Cardiac muscle cell (in vitro differentiated cells and primary cell): ENCODE measurements around the gene RSPO4. TPM values are rescaled to one million over a fixed set of nuclear protein-coding genes. Genes with fewer than 3 reads are reported as not detected.
"Not testable (repeated sequence)": the region's sequence is repeated elsewhere in the genome, so short reads cannot be mapped to it uniquely, and the experiment has no call there.

Source experiments
- DNase-seq, 2 donors: peaks; one replicate each; pipeline versions ENCODE4 v3.0.0 to v3.0.0-alpha.2; 2010 to 2017; ENCODE audit warnings: low read depth in 1 of 2, low spot score in 1 of 2
- H3K27ac ChIP-seq: fragments of 200-600 bp; sonication (generic); 2 replicates; pipeline ENCODE4 v1.5.1; 2016
- H3K27me3 ChIP-seq: fragments of 200-600 bp; sonication (generic); 2 replicates; pipeline ENCODE4 v1.6.0; 2016; ENCODE audit warnings: control low read depth
- H3K36me3 ChIP-seq: fragments of 200-600 bp; sonication (generic); 2 replicates; pipeline ENCODE4 v1.5.1; 2016; ENCODE audit warnings: control low read depth
- H3K4me1 ChIP-seq: fragments of 200-600 bp; sonication (generic); 2 replicates; pipeline ENCODE4 v1.8.1; 2017; ENCODE audit warnings: low read depth, mild to moderate bottlenecking, mixed run types
- H3K4me3 ChIP-seq: fragments of 200-600 bp; sonication (generic); 2 replicates; pipeline ENCODE4 v1.5.1; 2016; ENCODE audit warnings: mild to moderate bottlenecking
- H3K9me3 ChIP-seq: fragments of 200-600 bp; sonication (generic); 2 replicates; pipeline ENCODE4 v1.5.1; 2017; ENCODE audit warnings: low read depth, mild to moderate bottlenecking, control low read depth
- CTCF ChIP-seq: IDR thresholded peaks from 2 replicates; pipeline ENCODE4 v1.5.1; 2012; ENCODE audit warnings: low read depth, mild to moderate bottlenecking, low read length
- polyA plus RNA-seq: library from polyadenylated mRNA; unstranded; fragments of >200 nt; fragmentation: Nextera tagmentation; extraction: Ambion mirVana; gene quantifications from 2 replicates; pipeline ENCODE4 v1.2.1, GENCODE V29; 2016
- total RNA-seq: library from RNA; depleted of rRNA; stranded (reverse); fragments of >200 nt; gene quantifications from 2 replicates; pipeline ENCODE4 v1.2.3, GENCODE V29; 2016

Gene RSPO4
- total and polyA plus RNA-seq, 2 experiments from 2014 or later, result 8.1 to 8.4 TPM

DNA sequence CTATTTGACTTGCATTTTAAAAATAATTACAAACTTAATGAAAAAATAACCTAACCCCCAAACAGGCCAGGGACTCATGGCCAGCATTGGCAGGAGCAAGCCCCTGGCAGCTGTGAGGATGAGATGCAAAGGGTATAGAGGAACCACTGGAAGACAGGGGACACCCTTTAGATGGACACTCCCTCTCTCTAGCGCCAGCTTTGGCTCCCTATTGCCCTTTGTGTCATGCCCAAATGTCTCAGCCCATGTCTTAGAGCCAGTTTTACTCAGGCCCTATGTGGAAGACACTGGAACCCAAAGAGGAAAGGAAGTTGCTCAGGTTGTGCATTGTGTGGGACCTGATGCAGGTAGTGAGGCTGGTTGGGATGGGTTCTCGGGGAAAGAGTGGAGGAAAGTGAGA lies 34.9 kb upstream of the RSPO4 start:
- no peak overlapping the region for H3K4me3 ChIP-seq
- H3K36me3 ChIP-seq, result no peaks in the 10 kb centered on the region
- no peaks in the 10 kb centered on the region for H3K27me3 ChIP-seq
- TF ChIP-seq CTCF, result no peak
- no peak overlapping the region for H3K27ac ChIP-seq
- no peak for DNase-seq
- H3K4me1 ChIP-seq, result no peaks in the 10 kb centered on the region
- H3K9me3 ChIP-seq, result no peaks in the 10 kb centered on the region

DNA sequence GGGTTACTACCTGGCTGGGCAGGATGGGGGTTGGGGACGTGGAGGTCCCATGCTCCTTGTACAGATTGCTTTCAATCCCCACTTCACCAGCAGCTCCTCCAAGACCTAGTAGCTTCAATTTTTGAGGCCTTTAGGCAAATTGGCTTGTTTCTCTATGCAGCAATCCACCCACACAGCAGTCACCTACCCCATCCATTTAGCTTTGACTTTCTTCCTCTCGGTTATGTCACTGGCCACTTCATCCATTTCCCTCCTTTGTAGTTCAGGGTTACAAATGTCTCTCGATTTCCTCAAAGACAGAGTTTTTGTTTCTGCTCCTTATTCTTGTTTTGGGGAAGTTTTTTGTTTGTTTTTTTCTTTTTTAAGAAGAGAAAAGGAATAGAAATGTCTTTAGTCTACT lies 33.4 kb upstream of the RSPO4 start:
- H3K4me1 ChIP-seq, result no peaks in the 10 kb centered on the region
- no peak for TF ChIP-seq CTCF
- H3K4me3 ChIP-seq, result no peak overlapping the region
- H3K27ac ChIP-seq, result no peak overlapping the region
- H3K36me3 ChIP-seq, result no peaks in the 10 kb centered on the region
- DNase-seq, result no peak
- H3K9me3 ChIP-seq, result no peaks in the 10 kb centered on the region
- H3K27me3 ChIP-seq, result no peaks in the 10 kb centered on the region

DNA sequence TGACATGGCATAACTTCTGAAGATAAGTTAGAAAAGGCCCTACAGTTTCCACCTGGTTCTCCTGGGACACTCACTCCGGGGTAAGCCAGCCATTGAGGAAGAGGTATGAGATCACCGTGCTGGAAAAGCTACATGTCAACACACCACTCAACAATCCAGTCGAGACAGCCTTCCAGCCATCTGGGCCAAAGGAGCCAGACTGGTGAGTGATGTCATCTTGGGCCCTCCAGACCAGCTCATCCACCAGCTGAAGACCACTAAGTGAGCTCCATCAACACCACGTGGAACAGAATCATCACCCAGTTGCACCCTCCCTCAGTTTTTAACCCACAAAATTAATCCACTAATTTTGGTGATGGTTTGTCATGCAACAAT lies 32.3 kb upstream of the RSPO4 start:
- H3K27me3 ChIP-seq, result no peaks in the 10 kb centered on the region
- no peaks in the 10 kb centered on the region for H3K9me3 ChIP-seq
- no peak for TF ChIP-seq CTCF
- H3K4me3 ChIP-seq, result no peak overlapping the region
- no peaks in the 10 kb centered on the region for H3K36me3 ChIP-seq
- H3K4me1 ChIP-seq, result no peaks in the 10 kb centered on the region
- no peak for DNase-seq
- no peak overlapping the region for H3K27ac ChIP-seq

DNA sequence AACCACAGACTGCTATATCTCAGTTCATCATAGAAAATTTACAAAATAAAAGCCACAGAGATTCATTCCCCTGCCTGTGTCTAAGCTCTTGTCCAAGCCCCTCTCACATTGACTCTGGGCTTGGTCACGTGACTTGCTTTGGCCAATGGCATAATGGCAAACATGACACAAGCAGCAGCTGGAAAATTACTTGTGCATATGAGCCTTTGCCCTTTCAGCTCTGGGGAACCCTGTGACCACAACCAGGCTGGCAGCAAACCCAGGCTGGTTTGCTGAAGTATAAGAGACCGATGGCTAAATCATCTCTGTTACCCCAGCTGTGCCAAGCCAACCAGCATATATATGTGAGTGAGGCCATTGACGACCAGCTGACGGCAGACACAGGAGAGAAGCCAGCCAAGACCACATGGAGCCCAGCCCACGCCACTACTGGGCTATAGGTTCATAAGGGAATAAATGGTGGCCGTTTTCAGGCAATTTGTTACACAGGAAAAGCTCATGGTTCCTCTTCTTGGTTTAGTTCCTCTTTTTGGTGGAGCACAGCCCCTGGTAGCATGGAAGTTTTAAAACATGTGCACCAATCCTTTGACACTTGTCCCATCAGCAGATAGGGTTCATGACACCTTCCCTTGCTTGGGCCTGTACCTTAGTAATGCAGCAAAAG lies 31.8 kb upstream of the RSPO4 start:
- Histone ChIP-seq H3K4me3 (no peak overlapping the region), H3K9me3 (no peaks in the 10 kb centered on the region), H3K27ac (no peak overlapping the region), H3K27me3 (no peaks in the 10 kb centered on the region), H3K4me1 (no peaks in the 10 kb centered on the region), H3K36me3 (no peaks in the 10 kb centered on the region)
- no peak for DNase-seq
- TF ChIP-seq CTCF, result no peak

- Histone ChIP-seq H3K9me3 (no peaks in the 10 kb centered on the region), H3K27me3 (no peaks in the 10 kb centered on the region), H3K27ac (no peak overlapping the region), H3K4me3 (no peak overlapping the region), H3K4me1 (no peaks in the 10 kb centered on the region), H3K36me3 (no peaks in the 10 kb centered on the region)
- no peak for TF ChIP-seq CTCF
- DNase-seq, result no peak
Measured at GRCh38 chr20:1029980-1030379, 27.9 kb upstream of the RSPO4 start.

DNA sequence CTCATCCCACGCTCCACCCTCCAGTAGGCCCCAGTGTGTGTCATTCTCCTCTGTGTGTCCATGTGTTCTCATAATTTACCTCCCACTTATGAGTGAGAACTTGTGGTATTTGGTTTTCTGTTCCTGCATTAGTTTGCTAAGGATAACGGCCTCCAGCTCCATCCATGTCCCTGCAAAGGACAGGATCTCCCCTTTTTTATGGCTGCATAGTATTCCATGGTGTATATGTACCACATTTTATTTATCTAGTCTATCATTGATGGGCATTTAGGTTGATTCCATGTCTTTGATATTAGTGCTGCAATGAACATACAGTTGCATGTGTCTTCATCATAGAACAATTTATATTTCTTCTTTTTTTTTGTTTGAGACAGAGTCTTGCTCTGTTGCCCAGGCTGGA lies 24.1 kb upstream of the RSPO4 start:
- not testable (repeated sequence) for H3K9me3 ChIP-seq, H3K27me3 ChIP-seq, DNase-seq, H3K36me3 ChIP-seq, H3K27ac ChIP-seq, H3K4me3 ChIP-seq, H3K4me1 ChIP-seq
